Measurements from ENCODE around the gene WWTR1. TPM values are rescaled to one million over a fixed set of nuclear protein-coding genes. Genes with fewer than 3 reads are reported as not detected.

The WWTR1 gene
- total and polyA plus RNA-seq, 2 of the 4 experiments (the other 2 are of a cell fraction) = 38.9 to 65.3 TPM

DNA sequence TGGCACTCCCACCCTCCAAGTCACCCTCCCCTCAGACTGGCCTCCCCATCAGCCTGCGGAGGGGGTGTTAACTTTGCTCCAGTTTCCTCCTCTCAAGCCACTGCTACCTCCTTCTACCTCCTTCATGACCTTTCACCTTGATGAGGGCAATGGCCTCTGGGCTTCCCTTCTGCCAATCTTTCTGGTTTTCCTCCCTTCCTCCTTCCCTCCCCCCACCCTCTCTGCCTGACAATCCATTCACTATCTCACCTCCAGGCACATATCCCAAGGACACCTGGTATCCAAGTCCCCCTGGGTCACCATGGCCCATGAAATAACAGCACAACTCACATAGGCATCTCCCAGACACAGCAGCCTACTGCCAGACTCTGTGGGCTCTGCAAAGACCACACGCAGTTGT is 80.0 kb downstream of the WWTR1 start:
- ChIA-PET POLR2A (ENCODE audit: unreplicated experiment) (no interaction called here), CTCF (no interaction called here)
- H4K5ac ChIP-seq (ENCODE audit: low read depth, low read length) = no peak overlapping the region; the same call in 1 of the 2 replicates
- H4K20me1 ChIP-seq (ENCODE audit: insufficient read depth, low read length) = peaks cover 29% of the 10 kb centered on the region
- H3K9me3 ChIP-seq (ENCODE audit: control insufficient read depth, insufficient read depth, low read length) = no peaks in the 10 kb centered on the region
- no peaks in the 10 kb centered on the region for H3K27me3 ChIP-seq (ENCODE audit: control insufficient read depth, insufficient read depth, low read length)
- H3K9me1 ChIP-seq (ENCODE audit: insufficient read depth, low read length) = peaks cover 32% of the 10 kb centered on the region
- peaks cover 30% of the 10 kb centered on the region for H3K4me1 ChIP-seq (ENCODE audit: control insufficient read depth, insufficient read depth, low read length)
- H3K4me2 ChIP-seq (ENCODE audit: low read depth, low read length) = no peak overlapping the region
- no peaks in the 10 kb centered on the region for H3K36me3 ChIP-seq (ENCODE audit: control insufficient read depth, insufficient read depth, low read length)
- H2AK5ac ChIP-seq (ENCODE audit: low read depth, low read length) = peak overlapping the region; percentile 95
- peak overlapping the region; percentile 42 for H2AK9ac ChIP-seq (replicated peaks; ENCODE audit: low read depth, low read length, poor library complexity)
- peak overlapping the region; percentile 80; the same call in 1 of the 2 replicates for H2BK120ac ChIP-seq (ENCODE audit: low read depth, low read length)
- H3K23ac ChIP-seq (ENCODE audit: low read depth, low read length) = peak overlapping the region; percentile 53; the same call in 1 of the 2 replicates
- H2BK15ac ChIP-seq (ENCODE audit: low read depth, low read length) = peak overlapping the region; percentile 83; the same call in 2 of the 3 replicates
- BruUV-seq (replicated peaks) = no TSS peak
- peak overlapping the region; percentile 5; the same call in 1 of the 2 replicates for H3K27ac ChIP-seq (ENCODE audit: insufficient read depth, low read length)
- peak overlapping the region in 1 of 2 experiments; percentile 32; a peak in 1 of 4 replicates for H4K8ac ChIP-seq (ENCODE audit: low read depth in 2 of 2, low read length in 2 of 2)
- peak overlapping the region; percentile 65 for H2BK20ac ChIP-seq (ENCODE audit: low read depth, low read length)
- H3K79me1 ChIP-seq (ENCODE audit: low read depth in 1 of 2, low read length in 2 of 2) = peaks cover 17 to 72% of the 10 kb centered on the region in 2 experiments
- H3K18ac ChIP-seq (ENCODE audit: low read depth, low read length) = 0 out of 2 replicates have a peak overlapping the region, but pooled peaks have one; percentile 6
- peak overlapping the region; percentile 49 for H3K4ac ChIP-seq (ENCODE audit: low read depth, low read length)
- DNase-seq = no peak
- TF ChIP-seq MXI1 (IDR thresholded peaks at IDR 0.05; ENCODE audit: borderline replicate concordance, low read depth, low read length) (no peak), RAD21 (IDR thresholded peaks at IDR 0.05; ENCODE audit: low read length) (no peak), SMC3 (IDR thresholded peaks at IDR 0.05; ENCODE audit: low read depth, low read length) (no peak)
- TF ChIP-seq, protein P1, sequence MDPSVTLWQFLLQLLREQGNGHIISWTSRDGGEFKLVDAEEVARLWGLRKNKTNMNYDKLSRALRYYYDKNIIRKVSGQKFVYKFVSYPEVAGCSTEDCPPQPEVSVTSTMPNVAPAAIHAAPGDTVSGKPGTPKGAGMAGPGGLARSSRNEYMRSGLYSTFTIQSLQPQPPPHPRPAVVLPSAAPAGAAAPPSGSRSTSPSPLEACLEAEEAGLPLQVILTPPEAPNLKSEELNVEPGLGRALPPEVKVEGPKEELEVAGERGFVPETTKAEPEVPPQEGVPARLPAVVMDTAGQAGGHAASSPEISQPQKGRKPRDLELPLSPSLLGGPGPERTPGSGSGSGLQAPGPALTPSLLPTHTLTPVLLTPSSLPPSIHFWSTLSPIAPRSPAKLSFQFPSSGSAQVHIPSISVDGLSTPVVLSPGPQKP (IDR thresholded peaks at IDR 0.05; ENCODE audit: borderline replicate concordance, low read depth, low read length) = no peak
- WGBS, 2 experiments (ENCODE audit: extremely low coverage in 2 of 2, insufficient read length in 1 of 2) = no CpG with 5 or more reads among the region's 2 CpGs
- peak overlapping the region; percentile 48 for H4K91ac ChIP-seq (ENCODE audit: insufficient read depth, low read depth, low read length)
- H3K9ac ChIP-seq (ENCODE audit: low read depth, low read length) = no peak overlapping the region
- in situ Hi-C loops (cut with MboI; ENCODE audit: low sequenced_read_pairs) = no loop called here
- H3K56ac ChIP-seq (ENCODE audit: extremely low read depth, insufficient read depth, low read length) = no peak overlapping the region
- intact Hi-C loops (cut with micrococcal nuclease) = loop anchor here (5.0 kb wide), 2 partner anchors 36 to 60 kb away; no protein-coding TSS in a partner anchor
- dilution Hi-C loops (cut with HindIII; ENCODE audit: low sequenced_read_pairs, unreplicated experiment) = no loop called here
- H3K14ac ChIP-seq (replicated peaks; ENCODE audit: low read depth, low read length) = peak overlapping the region; percentile 73
- peak overlapping the region; percentile 27 for H2BK5ac ChIP-seq (ENCODE audit: low read depth, low read length, poor library complexity, severe bottlenecking)
- H3K4me3 ChIP-seq (ENCODE audit: insufficient read depth, low read depth, low read length) = no peak overlapping the region
- ATAC-seq (ENCODE audit: low read depth) = no peak
- no peak overlapping the region for H2AFZ ChIP-seq (replicated peaks; ENCODE audit: low read length, poor library complexity)

All from IMR-90 (cell line).